BE2C (cell line): Measurements from ENCODE around the gene ADAMTSL1.

Source experiments
- DNase-seq: peaks from one replicate; pipeline ENCODE4 v3.0.0-alpha.2; 2020
- H3K27me3 ChIP-seq: fragments of 250-450 bp; sonication (Bioruptor Pico); 2 replicates; pipeline ENCODE4 v1.5.1; 2020; ENCODE audit warnings: mild to moderate bottlenecking
- H3K36me3 ChIP-seq: fragments of 250-450 bp; sonication (Bioruptor Pico); 2 replicates; pipeline ENCODE4 v1.5.1; 2020; ENCODE audit warnings: mild to moderate bottlenecking
- H3K4me1 ChIP-seq: fragments of 250-450 bp; sonication (Bioruptor Pico); 2 replicates; pipeline ENCODE4 v1.5.1; 2020
- H3K4me3 ChIP-seq: 2 replicates; pipeline ENCODE4 v1.5.1; 2011; ENCODE audit warnings: low read depth, low read length
- H3K9me3 ChIP-seq: fragments of 250-450 bp; sonication (Bioruptor Pico); 2 replicates; pipeline ENCODE4 v1.5.1; 2020
- TF ChIP-seq, protein P1 (sequence below): IDR thresholded peaks from 2 replicates; pipeline ENCODE4 v1.5.1; 2012; ENCODE audit warnings: mild to moderate bottlenecking, low read depth, low read length

The ADAMTSL1 gene

DNA sequence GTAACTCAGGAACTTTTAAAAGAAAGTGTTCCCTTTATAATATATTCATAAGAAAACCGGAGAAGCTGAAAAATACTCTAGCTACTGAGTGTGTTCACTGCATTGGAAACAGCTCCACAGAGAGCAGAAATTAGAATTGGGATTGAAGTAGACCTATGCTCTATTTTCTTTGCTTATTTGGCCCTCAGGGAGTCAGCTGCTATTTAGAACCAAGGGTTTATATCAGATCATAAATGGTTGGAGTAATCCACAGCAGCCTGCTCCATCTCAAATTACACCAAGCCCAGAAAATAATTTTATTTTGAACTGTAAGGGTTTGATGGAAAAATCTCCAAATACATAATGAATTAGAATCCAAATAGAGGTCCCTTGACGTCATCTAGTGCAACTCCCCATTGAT is 202.6 kb downstream of the ADAMTSL1 start:
- DNase-seq, result no peak
- Histone ChIP-seq H3K27me3 (no peaks in the 10 kb centered on the region), H3K9me3 (no peaks in the 10 kb centered on the region), H3K4me1 (no peaks in the 10 kb centered on the region), H3K36me3 (no peaks in the 10 kb centered on the region), H3K4me3 (no peak overlapping the region)
- TF ChIP-seq, protein P1, sequence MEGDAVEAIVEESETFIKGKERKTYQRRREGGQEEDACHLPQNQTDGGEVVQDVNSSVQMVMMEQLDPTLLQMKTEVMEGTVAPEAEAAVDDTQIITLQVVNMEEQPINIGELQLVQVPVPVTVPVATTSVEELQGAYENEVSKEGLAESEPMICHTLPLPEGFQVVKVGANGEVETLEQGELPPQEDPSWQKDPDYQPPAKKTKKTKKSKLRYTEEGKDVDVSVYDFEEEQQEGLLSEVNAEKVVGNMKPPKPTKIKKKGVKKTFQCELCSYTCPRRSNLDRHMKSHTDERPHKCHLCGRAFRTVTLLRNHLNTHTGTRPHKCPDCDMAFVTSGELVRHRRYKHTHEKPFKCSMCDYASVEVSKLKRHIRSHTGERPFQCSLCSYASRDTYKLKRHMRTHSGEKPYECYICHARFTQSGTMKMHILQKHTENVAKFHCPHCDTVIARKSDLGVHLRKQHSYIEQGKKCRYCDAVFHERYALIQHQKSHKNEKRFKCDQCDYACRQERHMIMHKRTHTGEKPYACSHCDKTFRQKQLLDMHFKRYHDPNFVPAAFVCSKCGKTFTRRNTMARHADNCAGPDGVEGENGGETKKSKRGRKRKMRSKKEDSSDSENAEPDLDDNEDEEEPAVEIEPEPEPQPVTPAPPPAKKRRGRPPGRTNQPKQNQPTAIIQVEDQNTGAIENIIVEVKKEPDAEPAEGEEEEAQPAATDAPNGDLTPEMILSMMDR, result no peak

DNA sequence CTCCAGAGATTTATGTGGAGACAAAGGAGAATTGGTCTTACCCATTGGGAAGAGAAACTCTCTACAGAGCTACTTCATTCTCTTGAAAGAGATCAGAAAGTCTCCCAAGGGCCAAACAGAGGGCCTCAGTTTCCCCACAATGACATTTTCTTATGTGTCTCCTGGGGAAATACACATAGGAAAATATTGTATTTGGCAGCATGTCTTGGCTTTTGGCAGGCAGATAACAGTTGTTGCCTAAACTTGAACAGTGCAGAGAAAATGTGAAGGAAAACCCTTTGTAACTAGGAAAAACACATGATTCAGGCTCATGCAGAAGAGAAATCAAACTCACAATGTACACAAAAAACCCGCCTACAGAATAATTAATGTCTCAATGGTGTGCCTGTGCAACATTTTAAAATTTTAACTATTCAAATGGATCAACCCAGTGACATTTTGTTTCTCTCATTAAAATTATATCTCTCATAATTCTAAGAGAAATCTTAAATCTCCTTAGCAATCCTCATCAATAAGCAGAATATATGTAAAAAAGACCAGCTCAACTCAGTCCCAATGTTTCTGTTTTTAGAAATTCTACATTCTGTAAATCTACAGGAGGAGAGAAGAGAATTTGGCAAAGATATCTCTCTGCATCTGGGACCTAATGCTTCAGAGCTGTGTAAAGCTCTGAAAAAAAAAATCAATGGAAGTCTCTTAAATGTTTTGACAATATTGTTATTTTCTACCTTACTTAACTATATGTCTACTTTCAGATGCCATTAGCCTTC is 205.1 kb downstream of the ADAMTSL1 start:
- H3K4me3 ChIP-seq, result no peak overlapping the region
- H3K9me3 ChIP-seq, result no peaks in the 10 kb centered on the region
- H3K27me3 ChIP-seq, result no peaks in the 10 kb centered on the region
- TF ChIP-seq, protein P1, result no peak
- no peaks in the 10 kb centered on the region for H3K4me1 ChIP-seq
- no peak for DNase-seq
- no peaks in the 10 kb centered on the region for H3K36me3 ChIP-seq

DNA sequence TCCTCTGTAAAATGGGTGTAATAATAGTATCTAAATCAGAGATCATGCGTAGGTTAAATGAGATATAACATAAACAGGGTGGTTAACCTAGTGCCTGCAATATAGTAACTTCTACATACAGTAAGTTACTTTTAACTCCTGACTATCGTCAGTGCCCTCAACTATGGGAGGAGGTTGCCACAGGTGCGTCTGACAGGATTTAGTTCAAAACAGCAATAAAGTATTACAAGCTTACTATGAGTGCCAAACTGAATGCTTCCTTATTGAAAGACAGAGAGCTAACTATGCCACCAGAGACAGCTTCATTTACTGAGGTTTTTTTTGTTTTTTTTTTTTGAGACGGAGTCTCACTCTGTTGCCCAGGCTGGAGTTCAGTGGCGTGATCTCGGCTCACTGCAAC is 209.0 kb downstream of the ADAMTSL1 start:
- Histone ChIP-seq H3K9me3 (no peaks in the 10 kb centered on the region), H3K36me3 (no peaks in the 10 kb centered on the region)
- TF ChIP-seq, protein P1, result no peak

DNA sequence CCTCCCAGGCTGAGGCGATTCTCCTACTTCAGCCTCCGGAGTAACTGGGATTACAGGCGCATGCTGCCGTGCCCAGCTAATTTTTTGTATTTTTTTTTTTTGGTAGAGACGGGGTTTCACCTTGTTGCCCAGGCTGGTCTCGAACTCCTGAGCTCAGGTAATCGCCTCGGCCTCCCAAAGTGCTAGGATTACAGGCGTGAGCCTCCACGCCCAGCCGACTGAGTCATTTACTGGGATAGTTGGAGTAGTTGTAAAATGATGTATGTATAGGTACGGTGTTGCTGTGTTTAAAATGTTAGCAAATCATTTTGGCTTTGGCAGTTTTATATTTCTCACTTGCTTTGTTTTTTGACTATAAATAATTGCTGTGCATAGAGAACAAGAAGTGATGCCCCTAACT is 209.4 kb downstream of the ADAMTSL1 start:
- no peaks in the 10 kb centered on the region for H3K36me3 ChIP-seq
- H3K27me3 ChIP-seq, result no peaks in the 10 kb centered on the region
- no peaks in the 10 kb centered on the region for H3K9me3 ChIP-seq
- TF ChIP-seq, protein P1, result no peak
- H3K4me1 ChIP-seq, result no peaks in the 10 kb centered on the region
- no peak overlapping the region for H3K4me3 ChIP-seq
- DNase-seq, result no peak

More for the DNA sequence above, 209.0 kb downstream of the ADAMTSL1 start:
- no peak overlapping the region for H3K4me3 ChIP-seq
- H3K27me3 ChIP-seq, result no peaks in the 10 kb centered on the region
- no peak for DNase-seq
- H3K4me1 ChIP-seq, result no peaks in the 10 kb centered on the region

DNA sequence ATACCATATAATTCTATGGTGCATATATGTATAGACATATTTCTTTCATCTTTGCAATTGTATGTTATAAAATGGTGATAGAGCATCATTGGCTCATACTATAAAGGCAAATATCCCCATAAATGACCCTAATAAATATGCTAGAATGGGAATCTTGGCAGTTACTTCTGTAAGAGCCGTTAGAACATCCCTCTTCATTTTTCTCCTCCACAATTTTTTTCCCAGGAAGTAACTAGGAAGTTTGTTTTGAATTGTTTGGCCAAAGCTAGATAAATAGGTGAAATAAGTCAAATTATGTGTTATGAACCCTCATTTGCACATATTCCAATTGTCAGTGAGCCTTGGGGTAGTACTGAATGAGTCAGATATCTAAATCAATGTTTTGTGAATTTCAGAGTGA is 209.9 kb downstream of the ADAMTSL1 start:
- Histone ChIP-seq H3K36me3 (no peaks in the 10 kb centered on the region), H3K9me3 (no peaks in the 10 kb centered on the region), H3K4me1 (no peaks in the 10 kb centered on the region), H3K4me3 (no peak overlapping the region), H3K27me3 (no peaks in the 10 kb centered on the region)
- no peak for DNase-seq
- TF ChIP-seq, protein P1, result no peak

DNA sequence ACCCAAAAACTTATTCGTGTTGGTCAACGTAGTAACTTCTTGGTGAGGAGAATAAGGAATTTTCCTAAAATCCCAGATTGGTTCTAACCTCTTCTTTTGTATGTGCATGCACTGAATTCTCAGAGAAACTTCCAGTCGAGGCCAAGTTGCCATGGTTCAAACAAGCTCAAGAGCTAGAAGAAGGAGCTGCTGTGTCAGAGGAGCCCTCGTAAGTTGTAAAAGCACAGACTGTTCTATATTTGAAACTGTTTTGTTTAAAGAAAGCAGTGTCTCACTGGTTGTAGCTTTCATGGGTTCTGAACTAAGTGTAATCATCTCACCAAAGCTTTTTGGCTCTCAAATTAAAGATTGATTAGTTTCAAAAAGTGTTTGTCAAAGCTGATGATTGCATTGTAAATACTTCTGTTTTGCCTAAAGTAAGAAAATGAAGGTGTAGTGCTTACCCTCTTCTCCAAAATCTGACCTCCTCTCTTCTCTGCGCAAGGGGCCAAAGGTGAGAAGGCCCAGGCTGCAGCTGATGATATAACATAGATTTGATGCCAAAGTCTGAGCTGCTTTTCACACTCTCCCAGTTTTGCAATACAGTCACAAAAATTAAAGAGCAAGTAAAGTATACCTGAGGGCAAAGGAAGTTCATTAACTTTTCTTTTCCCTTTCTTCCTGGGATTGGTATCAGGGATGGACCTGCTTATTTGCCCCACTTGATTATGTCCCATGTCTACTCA is 210.8 kb downstream of the ADAMTSL1 start:
- Histone ChIP-seq H3K4me3 (no peak overlapping the region), H3K9me3 (no peaks in the 10 kb centered on the region), H3K4me1 (no peaks in the 10 kb centered on the region), H3K27me3 (no peaks in the 10 kb centered on the region), H3K36me3 (no peaks in the 10 kb centered on the region)
- TF ChIP-seq, protein P1, result no peak
- DNase-seq, result no peak
